Activated T-cell treated with anti-CD3 and anti-CD28 coated beads, Interleukin-2, amount 50 U/mL, for 24 hours (primary cell): ENCODE data around the gene RGR.

Source experiments
- DNase-seq: peaks from one replicate; pipeline ENCODE4 v3.0.0-alpha.2; 2020
- H3K27ac Mint-ChIP-seq: 2 replicates; pipeline ENCODE4 v1.8.0; 2020; ENCODE audit warnings: mild to moderate bottlenecking, mixed read lengths
- H3K27me3 Mint-ChIP-seq: 2 replicates; pipeline ENCODE4 v1.8.0; 2020; ENCODE audit warnings: mixed read lengths
- H3K36me3 Mint-ChIP-seq: 2 replicates; pipeline ENCODE4 v1.8.0; 2020; ENCODE audit warnings: low read depth, mixed read lengths
- H3K4me1 Mint-ChIP-seq: 2 replicates; pipeline ENCODE4 v1.8.0; 2020; ENCODE audit warnings: low read depth, mixed read lengths
- H3K4me3 Mint-ChIP-seq: 2 replicates; pipeline ENCODE4 v1.8.0; 2020; ENCODE audit warnings: mild to moderate bottlenecking, moderate library complexity, mixed read lengths
- H3K9me3 Mint-ChIP-seq: 2 replicates; pipeline ENCODE4 v1.8.0; 2020; ENCODE audit warnings: mixed read lengths

The RGR gene

GRCh38 chr10:84234479-84234878 lies 10.4 kb upstream of the RGR start:
- H3K36me3 Mint-ChIP-seq: no peaks in the 10 kb centered on the region
- no peak for DNase-seq
- no peaks in the 10 kb centered on the region for H3K9me3 Mint-ChIP-seq
- H3K27me3 Mint-ChIP-seq: peaks cover 22% of the 10 kb centered on the region
- H3K4me3 Mint-ChIP-seq: no peak overlapping the region
- H3K4me1 Mint-ChIP-seq: no peaks in the 10 kb centered on the region
- no peak overlapping the region for H3K27ac Mint-ChIP-seq

- Mint-ChIP-seq H3K36me3 (no peaks in the 10 kb centered on the region), H3K27ac (no peak overlapping the region), H3K4me3 (no peak overlapping the region), H3K9me3 (no peaks in the 10 kb centered on the region), H3K27me3 (peaks cover 21% of the 10 kb centered on the region), H3K4me1 (no peaks in the 10 kb centered on the region)
- DNase-seq: no peak
Observed at GRCh38 chr10:84235096-84235495, 9.8 kb upstream of the RGR start.

DNA sequence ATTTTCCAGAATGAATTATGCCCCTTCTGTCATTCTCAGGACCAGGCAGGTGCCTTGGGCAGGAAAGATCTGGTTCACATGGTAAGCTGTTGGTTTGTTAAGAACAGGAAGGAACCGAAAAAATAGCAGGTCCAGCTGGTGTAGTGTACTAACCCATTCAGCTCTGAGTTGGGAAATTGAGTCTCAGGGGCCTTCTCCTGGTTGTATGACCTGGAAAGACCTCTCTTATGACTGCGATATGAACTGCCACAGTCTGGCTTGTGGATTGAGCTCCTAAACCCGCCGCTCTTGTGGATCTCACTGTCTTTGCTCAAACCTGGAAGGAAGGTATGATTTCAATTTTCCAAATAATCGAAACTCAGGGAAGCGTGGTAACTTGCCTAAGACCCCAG lies 8.1 kb upstream of the RGR start:
- DNase-seq: no peak
- peaks cover 17% of the 10 kb centered on the region for H3K27me3 Mint-ChIP-seq
- no peak overlapping the region for H3K4me3 Mint-ChIP-seq
- no peaks in the 10 kb centered on the region for H3K9me3 Mint-ChIP-seq
- no peak overlapping the region for H3K27ac Mint-ChIP-seq
- no peaks in the 10 kb centered on the region for H3K36me3 Mint-ChIP-seq
- no peaks in the 10 kb centered on the region for H3K4me1 Mint-ChIP-seq

GRCh38 chr10:84237199-84238051 lies 7.4 kb upstream of the RGR start:
- Mint-ChIP-seq H3K36me3 (no peaks in the 10 kb centered on the region), H3K4me3 (no peak overlapping the region), H3K27me3 (peaks cover 17% of the 10 kb centered on the region), H3K4me1 (no peaks in the 10 kb centered on the region), H3K9me3 (no peaks in the 10 kb centered on the region), H3K27ac (no peak overlapping the region)
- DNase-seq: no peak

DNA sequence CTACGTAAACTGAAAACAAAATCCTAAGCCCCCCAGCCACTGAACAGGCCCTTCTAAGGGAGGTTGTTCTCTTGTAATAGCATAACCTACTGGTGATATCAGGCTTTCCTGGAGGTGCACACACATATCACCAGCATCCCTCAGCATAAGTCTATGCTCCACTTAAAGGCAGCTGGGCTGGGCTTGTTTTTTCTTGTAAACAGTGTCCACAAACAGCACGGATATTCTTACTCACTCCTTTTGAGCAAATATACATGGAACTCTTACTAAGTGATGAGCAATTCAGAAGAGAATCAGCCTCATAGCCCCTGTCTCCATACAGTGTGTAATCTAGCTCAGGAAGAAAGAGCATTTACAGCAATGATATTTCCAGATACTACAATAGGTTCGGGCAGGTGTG lies 5.9 kb upstream of the RGR start:
- Mint-ChIP-seq H3K36me3 (no peaks in the 10 kb centered on the region), H3K9me3 (no peaks in the 10 kb centered on the region), H3K4me1 (no peaks in the 10 kb centered on the region), H3K4me3 (no peak overlapping the region), H3K27ac (no peak overlapping the region), H3K27me3 (peaks cover 17% of the 10 kb centered on the region)
- DNase-seq: no peak

GRCh38 chr10:84241185-84241790 lies 3.6 kb upstream of the RGR start, which contains the start of gene LRIT1:
Gene LRIT1 (minus strand): TSS chr10:84241546. CDS start chr10:84241439, 107 bp downstream.
- Mint-ChIP-seq H3K9me3 (no peaks in the 10 kb centered on the region), H3K4me1 (no peaks in the 10 kb centered on the region), H3K36me3 (no peaks in the 10 kb centered on the region), H3K27ac (no peak within 1 kb of the TSS), H3K4me3 (no peak within 1 kb of the TSS), H3K27me3 (peaks cover 12% of the 10 kb centered on the region)
- no peak for DNase-seq

- Mint-ChIP-seq H3K27me3 (peaks cover 2% of the 10 kb centered on the region), H3K36me3 (no peaks in the 10 kb centered on the region), H3K9me3 (no peaks in the 10 kb centered on the region), H3K4me1 (no peaks in the 10 kb centered on the region), H3K27ac (no peak overlapping the region), H3K4me3 (no peak overlapping the region)
- DNase-seq: no peak
Observed at GRCh38 chr10:84243759-84244158, 1.1 kb upstream of the RGR start.

- Mint-ChIP-seq H3K27ac (no peak overlapping the region), H3K27me3 (peaks cover 2% of the 10 kb centered on the region), H3K4me3 (no peak overlapping the region), H3K9me3 (no peaks in the 10 kb centered on the region), H3K4me1 (no peaks in the 10 kb centered on the region), H3K36me3 (no peaks in the 10 kb centered on the region)
- DNase-seq: no peak
Observed at GRCh38 chr10:84247496-84247895, 2.6 kb downstream of the RGR start.

DNA sequence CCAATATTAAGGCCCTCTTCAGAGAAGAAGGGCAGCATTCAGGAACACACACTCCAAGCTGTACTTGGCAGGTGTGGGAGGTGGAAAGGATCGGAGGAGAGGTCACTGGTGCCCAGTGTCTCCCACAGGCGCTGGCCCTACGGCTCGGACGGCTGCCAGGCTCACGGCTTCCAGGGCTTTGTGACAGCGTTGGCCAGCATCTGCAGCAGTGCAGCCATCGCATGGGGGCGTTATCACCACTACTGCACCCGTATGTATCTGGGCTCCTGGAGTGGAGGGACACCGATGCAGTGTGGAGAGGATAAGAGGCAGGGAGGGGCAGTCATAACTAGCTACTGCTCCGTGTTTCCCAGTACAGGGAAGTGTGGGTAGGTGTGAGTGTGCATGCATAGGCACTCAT lies 3.9 kb downstream of the RGR start:
- Mint-ChIP-seq H3K4me1 (no peaks in the 10 kb centered on the region), H3K4me3 (no peak overlapping the region), H3K9me3 (no peaks in the 10 kb centered on the region), H3K27ac (no peak overlapping the region), H3K36me3 (no peaks in the 10 kb centered on the region), H3K27me3 (peaks cover 2% of the 10 kb centered on the region)
- no peak for DNase-seq

DNA sequence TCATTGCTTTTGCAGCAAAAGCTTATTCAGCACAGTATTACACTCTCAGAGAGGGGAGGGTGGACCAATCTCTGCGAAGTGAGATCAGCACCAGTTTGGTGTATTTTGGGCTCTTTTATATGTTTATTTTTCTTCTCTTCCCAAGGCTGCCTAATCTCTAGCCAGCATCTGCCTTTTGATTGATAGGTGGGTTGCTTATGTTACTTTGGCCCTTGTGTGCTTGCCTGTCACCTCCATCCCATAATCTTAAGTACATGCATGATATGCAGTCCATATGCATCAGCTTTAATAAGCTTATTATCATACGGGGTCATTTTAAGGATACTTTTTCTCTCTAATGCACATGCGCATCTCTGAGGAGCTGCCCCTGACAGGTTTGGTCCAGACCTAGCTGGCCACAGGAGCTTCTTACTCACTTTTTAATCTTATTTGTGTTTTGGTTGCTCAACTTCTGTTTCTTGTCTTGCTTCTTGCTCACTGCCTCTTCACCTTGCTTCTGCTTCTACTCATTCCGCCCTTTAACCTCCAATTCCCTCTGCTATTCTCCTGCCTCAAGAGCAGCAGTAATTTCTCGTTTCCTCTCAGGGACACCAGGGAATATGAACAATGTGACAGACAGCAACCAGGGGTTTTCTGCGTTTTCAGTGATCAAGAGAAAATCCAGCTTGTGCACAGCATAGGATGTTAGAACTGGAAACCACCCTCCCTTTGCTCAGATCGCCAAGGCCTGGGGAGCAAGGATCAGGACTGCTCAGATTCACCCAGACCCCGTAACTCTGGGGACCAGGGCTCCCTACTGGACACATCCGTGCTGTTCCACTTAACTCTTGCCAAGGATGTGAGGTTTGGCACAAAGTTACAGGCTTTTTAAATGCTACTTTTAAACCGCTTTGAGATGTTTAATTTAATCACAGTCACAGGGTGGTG lies 10.0 kb downstream of the RGR start:
- Mint-ChIP-seq H3K4me1 (peaks cover 7% of the 10 kb centered on the region), H3K27ac (no peak overlapping the region), H3K9me3 (no peaks in the 10 kb centered on the region), H3K4me3 (no peak overlapping the region), H3K27me3 (peaks cover 18% of the 10 kb centered on the region), H3K36me3 (no peaks in the 10 kb centered on the region)
- DNase-seq: no peak

DNA sequence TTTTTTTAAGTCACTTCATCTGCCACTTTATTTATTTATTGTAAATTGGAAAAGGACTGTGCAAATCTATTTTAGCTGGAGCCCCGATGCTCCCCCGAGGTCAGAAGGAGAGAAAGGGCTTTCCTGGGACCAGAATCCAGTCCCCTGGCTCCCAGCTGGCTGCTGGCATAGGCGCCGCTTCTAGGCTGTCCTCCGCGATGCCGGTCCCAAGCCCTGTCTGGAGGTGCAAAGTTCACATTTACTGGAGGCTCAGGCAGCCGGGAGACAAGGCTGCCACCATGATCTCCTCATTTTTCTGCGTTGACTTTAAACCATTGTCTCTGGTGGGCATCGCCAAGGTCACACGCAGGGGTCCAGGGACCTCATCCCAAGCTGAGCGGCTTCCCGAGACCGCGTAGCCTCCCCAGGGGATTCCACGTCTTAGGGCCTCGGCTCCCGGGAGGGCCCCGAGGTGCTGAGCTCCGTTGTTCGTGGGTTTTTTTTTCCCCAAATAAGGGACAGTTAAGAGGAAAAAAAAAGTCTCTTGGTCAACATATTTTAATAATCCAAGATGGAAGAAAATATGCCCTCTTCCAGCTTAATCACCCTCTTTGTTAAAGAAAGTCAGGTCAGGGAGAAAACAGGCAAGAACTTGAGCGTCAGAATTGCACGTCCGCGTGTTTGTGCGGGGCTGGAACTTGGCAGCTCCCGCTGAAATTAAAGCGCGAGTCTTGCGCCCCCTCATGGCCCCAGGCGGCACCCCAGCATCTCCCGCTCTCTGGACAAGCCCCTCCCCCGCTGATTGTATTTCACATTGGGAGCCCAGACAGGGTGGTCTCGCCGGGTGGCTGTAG lies 11.9 kb downstream of the RGR start:
- Mint-ChIP-seq H3K4me1 (peaks cover 7% of the 10 kb centered on the region), H3K9me3 (no peaks in the 10 kb centered on the region), H3K4me3 (no peak overlapping the region), H3K27ac (no peak overlapping the region), H3K27me3 (peaks cover 25% of the 10 kb centered on the region), H3K36me3 (no peaks in the 10 kb centered on the region)
- peak; percentile 71 for DNase-seq

DNA sequence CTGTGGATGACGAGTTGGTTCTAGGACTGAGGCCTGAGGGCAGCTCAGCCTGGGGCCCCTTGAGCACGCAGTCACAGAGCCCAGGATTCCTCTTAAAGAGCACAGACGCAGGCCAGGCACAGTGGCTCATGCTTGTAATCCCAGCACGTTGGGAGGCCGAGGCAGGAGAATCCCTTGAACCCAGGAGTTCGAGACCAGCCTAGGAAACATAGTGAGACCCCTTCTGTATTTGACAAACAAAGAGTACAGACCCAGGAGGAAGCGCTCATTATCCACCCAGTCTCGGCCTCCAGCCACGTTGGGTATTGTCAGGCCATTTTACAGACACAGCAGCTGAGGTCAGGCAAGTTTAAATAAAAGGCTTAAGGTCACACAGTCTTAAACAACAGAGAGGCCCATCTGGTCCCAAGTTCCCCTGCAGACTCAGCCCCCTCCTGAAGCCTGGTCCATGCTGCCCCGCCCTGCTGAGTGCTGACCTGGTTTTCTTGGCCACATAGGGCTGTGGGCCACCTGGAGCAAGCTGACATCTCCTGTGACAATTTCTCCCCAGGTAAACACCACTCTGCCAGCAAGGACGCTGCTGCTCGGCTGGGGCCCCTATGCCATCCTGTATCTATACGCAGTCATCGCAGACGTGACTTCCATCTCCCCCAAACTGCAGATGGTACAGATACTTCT lies 12.6 kb downstream of the RGR start:
- no peaks in the 10 kb centered on the region for H3K9me3 Mint-ChIP-seq
- H3K4me1 Mint-ChIP-seq: peaks cover 7% of the 10 kb centered on the region
- no peaks in the 10 kb centered on the region for H3K36me3 Mint-ChIP-seq
- DNase-seq: no peak
- H3K27ac Mint-ChIP-seq: no peak overlapping the region
- no peak overlapping the region for H3K4me3 Mint-ChIP-seq
- peaks cover 26% of the 10 kb centered on the region for H3K27me3 Mint-ChIP-seq

DNA sequence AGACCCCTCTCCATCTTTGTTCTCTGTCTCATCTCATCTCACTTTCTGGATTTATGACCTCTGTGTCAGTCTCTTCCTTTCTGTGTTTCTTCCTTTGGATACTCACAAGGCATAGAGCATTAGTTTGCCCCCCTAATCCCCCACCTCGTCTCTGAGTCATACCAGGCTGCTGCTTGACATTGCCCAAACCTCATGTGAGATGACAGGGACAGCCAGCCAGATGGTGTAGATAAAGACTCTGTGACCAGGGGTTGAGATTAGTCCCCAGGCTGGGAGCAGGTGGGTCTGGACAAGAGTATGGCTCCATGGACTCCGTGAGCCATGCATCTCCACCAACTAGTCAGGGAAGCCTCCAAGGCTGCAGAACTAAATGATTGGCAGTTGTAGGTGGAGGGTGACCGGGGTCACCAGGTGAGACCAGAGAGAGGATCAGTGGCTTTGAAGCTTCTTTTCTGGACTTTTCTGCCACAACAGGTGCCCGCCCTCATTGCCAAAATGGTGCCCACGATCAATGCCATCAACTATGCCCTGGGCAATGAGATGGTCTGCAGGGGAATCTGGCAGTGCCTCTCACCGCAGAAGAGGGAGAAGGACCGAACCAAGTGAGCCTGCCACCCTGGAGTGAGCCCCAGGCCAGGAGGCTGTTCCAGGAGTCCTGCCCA lies 13.3 kb downstream of the RGR start:
- Mint-ChIP-seq H3K36me3 (no peaks in the 10 kb centered on the region), H3K4me3 (no peak overlapping the region), H3K27ac (no peak overlapping the region), H3K4me1 (peaks cover 7% of the 10 kb centered on the region), H3K27me3 (peaks cover 33% of the 10 kb centered on the region), H3K9me3 (no peaks in the 10 kb centered on the region)
- DNase-seq: no peak
